ENCODE results near the gene TSPY10.
"Not testable (repeated sequence)": the region's sequence is repeated elsewhere in the genome, so short reads cannot be mapped to it uniquely, and the experiment has no call there.

The TSPY10 gene, protein sequence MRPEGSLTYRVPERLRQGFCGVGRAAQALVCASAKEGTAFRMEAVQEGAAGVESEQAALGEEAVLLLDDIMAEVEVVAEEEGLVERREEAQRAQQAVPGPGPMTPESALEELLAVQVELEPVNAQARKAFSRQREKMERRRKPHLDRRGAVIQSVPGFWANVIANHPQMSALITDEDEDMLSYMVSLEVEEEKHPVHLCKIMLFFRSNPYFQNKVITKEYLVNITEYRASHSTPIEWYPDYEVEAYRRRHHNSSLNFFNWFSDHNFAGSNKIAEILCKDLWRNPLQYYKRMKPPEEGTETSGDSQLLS

DNA sequence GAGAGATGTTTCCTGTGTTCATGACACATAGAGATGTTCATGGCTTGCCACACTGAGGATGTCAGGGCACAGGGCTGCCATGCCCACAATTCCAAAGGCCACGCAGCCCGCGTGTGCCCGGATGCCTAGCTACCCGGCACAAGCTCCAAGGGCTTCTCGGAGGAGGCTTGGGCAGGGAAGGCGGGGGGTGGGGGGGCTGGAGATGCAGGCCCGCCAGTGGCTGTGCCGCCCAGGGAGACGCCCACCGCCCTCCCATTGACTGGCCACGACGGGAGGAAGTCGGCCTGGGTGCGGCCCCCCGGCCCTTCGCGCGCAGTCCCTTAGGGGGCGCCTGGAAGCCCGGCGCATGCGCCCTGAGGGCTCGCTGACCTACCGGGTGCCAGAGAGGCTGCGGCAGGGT lies at the start of gene TSPY10:
TSPY10 (plus strand) TSS at position 301 of the 400 bp plus-strand sequence; CDS start at position 347, 46 bp downstream.
- TF ChIP-seq, protein P1, sequence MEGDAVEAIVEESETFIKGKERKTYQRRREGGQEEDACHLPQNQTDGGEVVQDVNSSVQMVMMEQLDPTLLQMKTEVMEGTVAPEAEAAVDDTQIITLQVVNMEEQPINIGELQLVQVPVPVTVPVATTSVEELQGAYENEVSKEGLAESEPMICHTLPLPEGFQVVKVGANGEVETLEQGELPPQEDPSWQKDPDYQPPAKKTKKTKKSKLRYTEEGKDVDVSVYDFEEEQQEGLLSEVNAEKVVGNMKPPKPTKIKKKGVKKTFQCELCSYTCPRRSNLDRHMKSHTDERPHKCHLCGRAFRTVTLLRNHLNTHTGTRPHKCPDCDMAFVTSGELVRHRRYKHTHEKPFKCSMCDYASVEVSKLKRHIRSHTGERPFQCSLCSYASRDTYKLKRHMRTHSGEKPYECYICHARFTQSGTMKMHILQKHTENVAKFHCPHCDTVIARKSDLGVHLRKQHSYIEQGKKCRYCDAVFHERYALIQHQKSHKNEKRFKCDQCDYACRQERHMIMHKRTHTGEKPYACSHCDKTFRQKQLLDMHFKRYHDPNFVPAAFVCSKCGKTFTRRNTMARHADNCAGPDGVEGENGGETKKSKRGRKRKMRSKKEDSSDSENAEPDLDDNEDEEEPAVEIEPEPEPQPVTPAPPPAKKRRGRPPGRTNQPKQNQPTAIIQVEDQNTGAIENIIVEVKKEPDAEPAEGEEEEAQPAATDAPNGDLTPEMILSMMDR (IDR thresholded peaks at IDR 0.05): not testable (repeated sequence)

DNA sequence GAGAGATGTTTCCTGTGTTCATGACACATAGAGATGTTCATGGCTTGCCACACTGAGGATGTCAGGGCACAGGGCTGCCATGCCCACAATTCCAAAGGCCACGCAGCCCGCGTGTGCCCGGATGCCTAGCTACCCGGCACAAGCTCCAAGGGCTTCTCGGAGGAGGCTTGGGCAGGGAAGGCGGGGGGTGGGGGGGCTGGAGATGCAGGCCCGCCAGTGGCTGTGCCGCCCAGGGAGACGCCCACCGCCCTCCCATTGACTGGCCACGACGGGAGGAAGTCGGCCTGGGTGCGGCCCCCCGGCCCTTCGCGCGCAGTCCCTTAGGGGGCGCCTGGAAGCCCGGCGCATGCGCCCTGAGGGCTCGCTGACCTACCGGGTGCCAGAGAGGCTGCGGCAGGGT lies 40.7 kb upstream of the TSPY10 start, which contains the start of gene TSPY9:
TSPY9 (plus strand) TSS at position 301 of the 400 bp plus-strand sequence; CDS start at position 347, 46 bp downstream.
- TF ChIP-seq, protein P1 (IDR thresholded peaks at IDR 0.05): not testable (repeated sequence)
